ENCODE data around the gene BHMT. TPM values are rescaled to one million over a fixed set of nuclear protein-coding genes. Genes with fewer than 3 reads are reported as not detected.

BHMT gene
- total RNA-seq, 1 experiment from 2014 or later, result 0.72 TPM

DNA sequence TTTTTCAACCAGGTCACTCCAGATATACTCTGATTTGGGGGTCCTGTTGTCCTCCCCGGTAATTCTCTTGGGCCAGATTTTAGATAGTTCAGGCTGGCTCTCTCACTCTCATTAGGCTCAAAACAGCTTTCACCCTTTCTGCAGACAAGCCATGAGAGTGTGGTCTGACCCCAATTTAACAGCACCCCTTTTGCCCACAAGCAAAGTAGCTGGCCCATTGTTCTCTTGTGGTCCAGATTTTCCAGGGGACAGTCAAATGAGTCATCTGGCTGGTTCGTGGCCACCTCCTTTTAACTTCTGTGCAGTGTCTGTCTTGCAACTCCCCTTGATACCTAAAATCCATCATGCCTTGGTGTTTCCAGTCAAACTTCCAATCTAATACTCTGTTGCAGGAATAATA, 25.5 kb upstream of the BHMT start:
- H2BK15ac ChIP-seq (ENCODE audit: low read depth, low read length), result no peak overlapping the region
- no peak overlapping the region for H2AK5ac ChIP-seq (ENCODE audit: insufficient read length, low read length)
- H3K4me1 ChIP-seq (ENCODE audit: insufficient read depth, low read length), result no peaks in the 10 kb centered on the region
- H4K8ac ChIP-seq (replicated peaks; ENCODE audit: insufficient read length, low read depth, low read length), result no peak overlapping the region
- H3K23me2 ChIP-seq (ENCODE audit: insufficient read length, low read depth, low read length, poor library complexity, severe bottlenecking), result no peaks in the 10 kb centered on the region
- H3K23ac ChIP-seq (ENCODE audit: insufficient read length, low read depth, low read length), result no peak overlapping the region
- H2BK5ac ChIP-seq (ENCODE audit: insufficient read length, low read length), result no peak overlapping the region
- H2BK120ac ChIP-seq (ENCODE audit: low read depth, low read length, poor library complexity, severe bottlenecking), result no peak overlapping the region
- no peak overlapping the region for H3K27ac Mint-ChIP-seq
- no peak overlapping the region for H3K9ac ChIP-seq (ENCODE audit: extremely low read depth, insufficient read length, low read length)
- peaks cover 5% of the 10 kb centered on the region in 2 experiments; a peak in 3 of 4 replicates for H3K4me1 Mint-ChIP-seq
- no peaks in the 10 kb centered on the region for H3K36me3 Mint-ChIP-seq (ENCODE audit: insufficient read depth in 1 of 3, low read depth in 3 of 3)
- no peaks in the 10 kb centered on the region for H3K79me2 ChIP-seq (ENCODE audit: insufficient read depth, low read length)
- H3K9me3 ChIP-seq (ENCODE audit: control insufficient read depth, low read depth, low read length), result no peaks in the 10 kb centered on the region
- H3K79me1 ChIP-seq (ENCODE audit: insufficient read depth, low read depth, low read length, poor library complexity, severe bottlenecking), result no peaks in the 10 kb centered on the region
- no peak overlapping the region for H3K4ac ChIP-seq (ENCODE audit: low read depth, low read length)
- no peak overlapping the region for H2BK20ac ChIP-seq (ENCODE audit: low read depth, low read length, poor library complexity, severe bottlenecking)
- WGBS (ENCODE audit: extremely low coverage, insufficient read length, low lambda C conversion rate), result no CpG with 5 or more reads among the region's 2 CpGs
- no peak overlapping the region for H2AFZ ChIP-seq (ENCODE audit: low read length)
- DNase-seq, result no peak
- no peaks in the 10 kb centered on the region for H3K27me3 ChIP-seq (ENCODE audit: insufficient read depth, low read length)
- H2BK12ac ChIP-seq (ENCODE audit: insufficient read length, low read depth, low read length), result no peak overlapping the region
- H3T11ph ChIP-seq (ENCODE audit: low read length), result no peak overlapping the region
- H3K27ac ChIP-seq (ENCODE audit: insufficient read length, low read depth, low read length), result no peak overlapping the region
- H4K5ac ChIP-seq (ENCODE audit: insufficient read length, low read depth, low read length), result no peak overlapping the region
- H3K18ac ChIP-seq (ENCODE audit: insufficient read length, low read depth, low read length), result no peak overlapping the region
- TF ChIP-seq, protein P1, sequence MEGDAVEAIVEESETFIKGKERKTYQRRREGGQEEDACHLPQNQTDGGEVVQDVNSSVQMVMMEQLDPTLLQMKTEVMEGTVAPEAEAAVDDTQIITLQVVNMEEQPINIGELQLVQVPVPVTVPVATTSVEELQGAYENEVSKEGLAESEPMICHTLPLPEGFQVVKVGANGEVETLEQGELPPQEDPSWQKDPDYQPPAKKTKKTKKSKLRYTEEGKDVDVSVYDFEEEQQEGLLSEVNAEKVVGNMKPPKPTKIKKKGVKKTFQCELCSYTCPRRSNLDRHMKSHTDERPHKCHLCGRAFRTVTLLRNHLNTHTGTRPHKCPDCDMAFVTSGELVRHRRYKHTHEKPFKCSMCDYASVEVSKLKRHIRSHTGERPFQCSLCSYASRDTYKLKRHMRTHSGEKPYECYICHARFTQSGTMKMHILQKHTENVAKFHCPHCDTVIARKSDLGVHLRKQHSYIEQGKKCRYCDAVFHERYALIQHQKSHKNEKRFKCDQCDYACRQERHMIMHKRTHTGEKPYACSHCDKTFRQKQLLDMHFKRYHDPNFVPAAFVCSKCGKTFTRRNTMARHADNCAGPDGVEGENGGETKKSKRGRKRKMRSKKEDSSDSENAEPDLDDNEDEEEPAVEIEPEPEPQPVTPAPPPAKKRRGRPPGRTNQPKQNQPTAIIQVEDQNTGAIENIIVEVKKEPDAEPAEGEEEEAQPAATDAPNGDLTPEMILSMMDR (conservative IDR thresholded peaks at IDR 0.05), result no peak
- H3K14ac ChIP-seq (ENCODE audit: insufficient read depth, low read length), result no peak overlapping the region
- no peak overlapping the region for H4K91ac ChIP-seq (ENCODE audit: insufficient read length, low read depth, low read length)
- H3K56ac ChIP-seq (ENCODE audit: insufficient read length, low read depth, low read length), result no peak overlapping the region
- H3K27me3 Mint-ChIP-seq (ENCODE audit: low read depth), result no peaks in the 10 kb centered on the region
- H3K4me3 Mint-ChIP-seq, result no peak overlapping the region
- no peaks in the 10 kb centered on the region for H3K9me3 Mint-ChIP-seq
- H3K4me2 ChIP-seq (ENCODE audit: insufficient read depth, insufficient read length, low read length), result no peak overlapping the region
- no peaks in the 10 kb centered on the region for H4K20me1 ChIP-seq (ENCODE audit: control insufficient read depth, insufficient read depth, insufficient read length)
